NCI-H187 (cell line): ENCODE results near the gene NISCH.

Experiments
- DNase-seq, 2 experiments: peaks; one replicate each; lab custom pipeline; 2025; lab: John Stamatoyannopoulos, UW

The NISCH gene

GRCh38 chr3:52455283-52456168 is at the start of gene NISCH:
NISCH (plus strand) TSS chr3:52455604; CDS start chr3:52455642, 38 bp downstream.
- peak; percentile 47 to 81 for DNase-seq

DNA sequence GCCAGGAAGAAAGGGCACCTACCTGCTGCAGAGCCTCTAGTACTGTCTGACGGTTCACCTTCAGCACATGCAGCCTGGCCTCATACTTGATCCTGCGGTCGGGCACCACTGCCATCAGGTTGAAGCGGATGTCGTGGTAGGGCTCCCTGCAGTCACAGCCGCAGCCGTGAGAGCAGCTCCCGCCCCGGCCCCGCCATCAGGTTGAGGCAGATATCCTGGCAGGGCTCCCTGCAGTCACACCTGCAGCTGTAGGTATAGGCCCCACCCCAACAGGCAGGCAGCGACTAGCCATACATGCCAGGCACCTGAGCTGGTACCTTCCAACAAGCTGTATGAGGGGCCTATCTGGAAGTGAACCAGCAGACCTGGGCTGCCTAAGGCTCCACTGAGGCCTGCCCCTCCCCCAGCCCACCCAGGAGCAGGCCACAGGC is 49.2 kb upstream of the NISCH start:
- no peak for DNase-seq

GRCh38 chr3:52406791-52407510 is 48.5 kb upstream of the NISCH start:
- no peak for DNase-seq

DNA sequence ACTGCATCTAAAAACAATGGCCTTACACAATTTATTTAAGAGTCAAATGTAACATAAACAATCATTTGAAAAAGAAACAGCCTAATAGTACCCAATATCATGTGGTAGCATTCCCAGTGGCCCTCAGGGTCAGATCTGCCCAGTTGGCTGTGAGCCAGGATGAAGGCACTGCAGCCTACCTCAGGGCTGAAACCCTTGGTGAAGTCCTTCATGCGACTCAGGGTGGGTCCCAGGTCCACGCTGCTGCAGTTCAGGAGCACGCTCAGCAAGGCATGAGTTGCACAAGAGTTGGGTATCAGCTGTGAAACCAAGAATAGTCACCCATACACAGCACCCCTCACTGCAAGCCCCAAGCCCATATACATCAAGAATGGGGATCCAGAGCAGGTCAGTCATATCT is 47.6 kb upstream of the NISCH start:
- no peak for DNase-seq

DNA sequence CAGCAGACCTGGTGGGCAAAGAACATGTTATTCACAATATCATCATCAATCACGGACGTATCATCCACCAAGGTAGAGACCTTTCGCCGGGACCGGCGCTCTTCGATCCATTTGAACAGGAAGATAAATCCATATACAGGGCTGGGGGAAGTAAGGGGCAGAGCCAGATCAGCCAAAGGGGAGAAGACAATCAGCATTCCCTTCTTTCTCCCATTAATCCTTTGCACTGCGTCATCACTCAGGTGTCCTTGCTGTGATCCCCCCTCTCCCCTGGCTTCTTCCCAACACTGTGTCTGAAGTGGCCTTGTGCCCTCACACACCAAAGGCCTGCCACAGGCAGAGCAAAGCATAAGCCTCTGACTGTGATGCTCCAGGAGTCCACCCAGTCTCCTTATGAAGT is 46.9 kb upstream of the NISCH start:
- DNase-seq = no peak

- DNase-seq = no peak
Observed at GRCh38 chr3:52415800-52416199, 39.6 kb upstream of the NISCH start.

- DNase-seq = no peak
Observed at GRCh38 chr3:52420388-52420787, 35.0 kb upstream of the NISCH start.

- DNase-seq = no peak
Observed at GRCh38 chr3:52422669-52423068, 32.7 kb upstream of the NISCH start.

DNA sequence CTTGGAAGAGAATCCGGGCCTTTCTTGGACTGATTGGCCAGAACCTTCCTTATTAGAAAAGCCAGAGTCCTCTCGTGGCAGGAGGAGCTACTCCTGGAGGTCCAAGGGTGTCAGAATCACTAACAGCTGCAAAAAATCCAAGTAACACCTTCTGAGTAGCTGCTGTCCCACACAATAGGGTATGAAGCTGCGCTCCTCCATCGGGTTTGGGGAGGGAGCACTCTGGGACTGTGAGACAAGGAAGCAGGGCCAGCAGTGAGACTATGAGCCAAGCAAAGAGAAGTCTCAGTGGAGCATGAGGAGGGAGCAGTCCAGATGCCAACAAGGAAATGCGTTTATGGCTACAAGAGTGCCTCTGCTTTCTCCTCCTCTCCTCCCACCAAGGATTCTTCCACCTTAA is 32.2 kb upstream of the NISCH start:
- no peak for DNase-seq

DNA sequence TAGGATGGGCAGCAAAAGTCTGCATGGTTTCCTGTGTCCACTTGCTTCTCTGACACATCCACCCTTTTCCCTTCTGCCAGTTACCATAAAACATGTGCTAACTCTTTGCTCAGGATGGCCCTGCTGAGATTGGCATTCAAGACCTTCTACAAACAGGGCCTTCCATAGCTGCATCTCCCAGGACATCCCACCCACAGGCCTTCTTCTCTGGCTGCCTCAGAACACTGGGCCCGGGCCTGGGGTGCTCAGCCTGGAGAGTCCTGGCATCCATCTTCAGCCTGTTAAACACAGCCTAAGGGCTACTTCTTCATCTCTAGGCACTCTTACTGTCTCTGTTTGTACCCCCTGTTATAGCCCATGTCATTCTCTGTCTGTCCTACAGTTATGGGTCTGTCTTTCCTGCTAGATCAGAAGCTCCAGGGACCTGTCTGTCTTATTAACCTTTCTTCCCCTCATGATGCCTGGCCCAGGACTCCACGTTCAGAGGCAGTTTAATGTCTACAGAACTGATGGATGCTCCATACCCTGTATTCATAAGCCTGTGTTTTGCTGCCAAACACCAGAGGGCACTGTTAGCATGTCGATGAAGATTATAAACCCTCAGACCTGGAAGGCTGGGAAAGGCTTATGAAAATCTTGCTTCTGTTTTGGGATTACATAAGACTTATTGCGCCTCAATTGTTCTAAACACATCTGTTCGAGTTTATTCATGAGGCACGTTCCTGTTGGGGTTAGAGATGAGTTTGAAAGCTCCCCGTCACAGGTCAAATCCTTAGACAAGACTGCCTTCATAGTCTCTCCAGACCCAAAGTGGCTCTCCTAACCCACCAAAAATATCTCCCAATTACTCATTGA is 27.0 kb upstream of the NISCH start:
- DNase-seq = no peak

DNA sequence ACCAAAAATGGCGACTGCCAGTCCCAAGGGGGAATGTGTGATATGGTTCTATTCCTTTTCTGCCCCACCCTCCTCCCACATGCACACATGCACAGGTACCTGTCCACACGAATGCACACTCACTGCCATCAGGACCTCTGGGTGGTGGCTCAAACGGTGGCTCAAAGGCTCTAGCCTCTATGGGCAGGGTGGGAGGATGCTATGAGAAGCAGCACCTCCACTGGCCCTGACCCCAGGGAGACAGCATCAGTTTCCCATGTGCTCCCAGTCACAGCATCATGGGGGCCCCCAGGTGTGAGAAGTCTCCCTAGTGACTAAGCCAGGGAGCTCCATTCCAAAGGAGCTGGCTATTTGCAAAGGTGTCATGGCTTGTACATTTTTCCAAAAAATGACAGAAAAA is 26.4 kb upstream of the NISCH start:
- no peak for DNase-seq

- no peak for DNase-seq
Observed at GRCh38 chr3:52429779-52430415, 25.5 kb upstream of the NISCH start.

- DNase-seq = no peak
Observed at GRCh38 chr3:52430416-52430810, 25.0 kb upstream of the NISCH start.

GRCh38 chr3:52431459-52432223 is 23.8 kb upstream of the NISCH start:
- no peak for DNase-seq

DNA sequence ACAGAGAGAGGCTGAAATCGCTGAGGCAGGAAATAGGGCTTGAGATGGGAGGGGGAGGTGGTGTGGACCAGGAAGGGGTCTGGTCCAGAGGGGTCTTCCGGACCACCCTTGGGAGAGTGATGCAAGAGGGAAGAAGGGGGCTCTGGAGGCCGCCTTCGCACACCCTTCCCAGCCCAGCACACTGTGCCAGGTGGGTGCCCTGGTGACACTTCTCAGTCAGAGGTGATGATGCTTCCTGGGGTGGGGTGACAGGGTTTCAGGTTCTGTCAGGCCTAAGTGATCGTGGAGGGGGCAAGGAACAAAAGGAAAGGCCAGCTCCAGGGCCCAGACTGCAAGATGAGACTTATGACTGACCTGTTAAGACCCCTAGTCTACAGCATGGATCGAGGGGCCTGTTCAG is 23.2 kb upstream of the NISCH start:
- no peak for DNase-seq

DNA sequence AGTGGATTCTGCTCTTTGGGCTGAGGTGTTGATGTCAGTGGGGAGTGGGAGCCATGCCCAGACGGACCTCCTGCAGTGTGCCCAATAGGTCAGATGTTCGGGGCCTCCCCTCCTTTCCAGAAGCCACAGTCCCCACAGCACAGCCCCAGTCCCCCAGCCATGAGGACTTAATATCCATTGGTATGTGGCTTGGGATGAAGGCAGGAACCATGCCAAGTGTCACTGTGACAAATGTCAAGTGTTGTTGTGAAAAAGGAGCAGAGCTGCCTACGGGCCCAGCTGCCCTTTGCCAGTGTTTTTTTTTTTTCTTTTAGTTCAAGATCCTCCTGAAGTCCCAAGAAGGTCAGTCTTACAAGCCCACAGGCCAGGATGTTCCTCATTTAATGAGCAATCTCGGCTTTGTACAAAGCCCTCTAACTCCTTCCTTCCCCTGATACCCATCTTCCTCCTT is 22.7 kb upstream of the NISCH start:
- no peak for DNase-seq

DNA sequence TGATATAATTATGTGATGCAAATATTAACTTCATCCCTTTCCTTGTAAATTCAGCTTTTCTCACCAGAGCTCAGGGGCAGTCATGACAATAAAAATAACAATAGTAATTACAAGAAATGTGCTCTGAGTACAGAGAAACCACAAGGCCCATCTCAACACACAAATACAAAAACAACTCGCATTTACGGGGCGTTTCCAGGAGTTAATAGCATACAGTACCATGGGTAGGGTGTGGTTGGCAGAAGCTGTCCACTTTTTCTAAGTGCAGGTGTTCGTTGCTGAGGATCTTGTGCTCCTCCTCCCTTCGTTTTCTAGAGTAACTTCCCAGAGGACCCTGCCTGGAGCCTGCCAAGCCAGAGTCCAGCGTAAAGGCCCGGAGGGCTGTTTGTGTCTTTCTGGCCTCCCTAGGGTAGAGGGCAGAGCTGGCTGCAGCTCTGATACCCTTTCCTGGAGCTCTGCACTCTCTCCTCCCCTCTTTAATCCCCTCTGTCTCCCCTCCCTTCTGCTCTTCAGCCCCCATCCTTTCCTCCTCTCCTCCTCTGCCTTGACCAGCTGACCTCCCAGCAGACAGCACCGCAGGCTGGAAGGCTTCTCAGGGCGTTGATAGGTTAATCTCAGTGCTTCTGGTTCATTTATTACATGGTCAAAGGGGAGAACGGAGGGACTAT is 21.9 kb upstream of the NISCH start:
- DNase-seq = no peak

DNA sequence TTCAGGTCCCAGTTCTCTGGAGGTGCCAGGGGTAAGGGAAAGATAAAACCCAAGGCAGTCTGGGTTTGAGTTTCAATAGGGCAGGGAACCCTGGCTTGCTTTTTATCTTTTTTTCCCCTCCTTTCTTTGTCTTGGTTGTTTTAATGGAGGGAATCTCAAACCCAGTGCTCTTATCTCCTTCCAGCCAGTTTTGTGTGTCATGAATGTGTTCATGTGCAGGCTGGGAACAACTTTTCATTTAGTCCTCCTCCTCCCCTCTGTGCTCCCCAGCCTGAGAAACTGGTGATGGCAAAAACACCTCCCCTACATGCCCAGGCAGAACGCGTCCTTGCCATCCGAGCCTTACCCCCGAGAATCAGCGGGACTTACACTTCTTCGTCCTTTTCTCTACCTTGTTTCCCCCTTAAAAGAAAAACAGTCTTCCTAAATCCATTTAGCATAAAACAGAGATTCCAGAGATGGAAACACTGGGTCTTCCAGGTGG is 21.4 kb upstream of the NISCH start:
- no peak for DNase-seq

GRCh38 chr3:52434491-52435115 is 20.8 kb upstream of the NISCH start:
- no peak for DNase-seq
